HUES6 (cell line): ENCODE measurements around the gene ZCCHC18.
A peak's percentile ranks its signal among the peaks of the same experiment; 100 is the strongest.

Experiments
- H3K27ac ChIP-seq: 2 replicates; pipeline ENCODE4 v1.7.0; 2013; ENCODE audit warnings: low read depth, mild to moderate bottlenecking, low read length, inconsistent platforms
- H3K27me3 ChIP-seq: 2 replicates; pipeline ENCODE4 v1.6.1; 2013; ENCODE audit warnings: low read length; ENCODE audit not compliant: control insufficient read depth, insufficient read depth
- H3K36me3 ChIP-seq: 2 replicates; pipeline ENCODE4 v1.6.1; 2013; ENCODE audit warnings: low read length; ENCODE audit not compliant: control insufficient read depth, insufficient read depth
- H3K4me1 ChIP-seq: 2 replicates; pipeline ENCODE4 v1.6.1; 2013; ENCODE audit warnings: low read length; ENCODE audit not compliant: control insufficient read depth, insufficient read depth
- H3K4me3 ChIP-seq: 2 replicates; pipeline ENCODE4 v1.5.1; 2013; ENCODE audit warnings: low read depth, low read length
- H3K9ac ChIP-seq: one replicate; pipeline ENCODE4 v1.6.1; 2013; ENCODE audit warnings: mild to moderate bottlenecking, low read length
- H3K9me3 ChIP-seq: 2 replicates; pipeline ENCODE4 v1.6.1; 2013; ENCODE audit warnings: low read depth, low read length; ENCODE audit not compliant: control insufficient read depth, insufficient read depth

Gene ZCCHC18

DNA sequence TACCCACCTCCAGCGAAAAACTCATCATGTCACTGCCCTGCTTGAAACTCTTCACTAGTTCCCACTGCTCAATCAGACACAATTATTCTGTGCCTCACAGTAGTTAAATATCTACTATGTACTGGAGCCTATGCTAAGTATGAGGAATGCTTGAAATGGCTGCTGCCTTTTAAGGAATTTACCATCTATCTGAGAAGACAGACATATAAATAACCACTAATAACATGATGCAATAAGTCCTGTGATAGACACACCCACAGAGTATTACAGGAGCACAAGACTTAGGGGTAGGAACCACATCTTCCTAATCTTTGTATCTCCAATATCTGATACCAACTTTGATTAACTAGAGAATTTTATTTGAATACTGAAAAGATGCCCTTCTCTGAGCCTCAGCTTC, 23.4 kb downstream of the ZCCHC18 start:
- Histone ChIP-seq H3K27ac (no peak overlapping the region), H3K4me1 (no peaks in the 10 kb centered on the region), H3K27me3 (peaks cover 31% of the 10 kb centered on the region), H3K36me3 (no peaks in the 10 kb centered on the region), H3K9ac (no peak overlapping the region), H3K4me3 (no peak overlapping the region), H3K9me3 (no peaks in the 10 kb centered on the region)

GRCh38 chrX:104136241-104137019, 24.1 kb downstream of the ZCCHC18 start:
- H3K9me3 ChIP-seq, result no peaks in the 10 kb centered on the region
- H3K4me3 ChIP-seq, result peak overlapping the region; percentile 51
- H3K4me1 ChIP-seq, result no peaks in the 10 kb centered on the region
- peaks cover 31% of the 10 kb centered on the region for H3K27me3 ChIP-seq
- H3K9ac ChIP-seq, result peak overlapping the region; percentile 15
- H3K27ac ChIP-seq, result no peak overlapping the region
- H3K36me3 ChIP-seq, result no peaks in the 10 kb centered on the region

- Histone ChIP-seq H3K9me3 (no peaks in the 10 kb centered on the region), H3K4me3 (no peak overlapping the region), H3K9ac (no peak overlapping the region), H3K27me3 (peaks cover 28% of the 10 kb centered on the region), H3K36me3 (no peaks in the 10 kb centered on the region), H3K4me1 (no peaks in the 10 kb centered on the region), H3K27ac (no peak overlapping the region)
These were observed 25.2 kb downstream of the ZCCHC18 start for GRCh38 chrX:104137496-104137895.

DNA sequence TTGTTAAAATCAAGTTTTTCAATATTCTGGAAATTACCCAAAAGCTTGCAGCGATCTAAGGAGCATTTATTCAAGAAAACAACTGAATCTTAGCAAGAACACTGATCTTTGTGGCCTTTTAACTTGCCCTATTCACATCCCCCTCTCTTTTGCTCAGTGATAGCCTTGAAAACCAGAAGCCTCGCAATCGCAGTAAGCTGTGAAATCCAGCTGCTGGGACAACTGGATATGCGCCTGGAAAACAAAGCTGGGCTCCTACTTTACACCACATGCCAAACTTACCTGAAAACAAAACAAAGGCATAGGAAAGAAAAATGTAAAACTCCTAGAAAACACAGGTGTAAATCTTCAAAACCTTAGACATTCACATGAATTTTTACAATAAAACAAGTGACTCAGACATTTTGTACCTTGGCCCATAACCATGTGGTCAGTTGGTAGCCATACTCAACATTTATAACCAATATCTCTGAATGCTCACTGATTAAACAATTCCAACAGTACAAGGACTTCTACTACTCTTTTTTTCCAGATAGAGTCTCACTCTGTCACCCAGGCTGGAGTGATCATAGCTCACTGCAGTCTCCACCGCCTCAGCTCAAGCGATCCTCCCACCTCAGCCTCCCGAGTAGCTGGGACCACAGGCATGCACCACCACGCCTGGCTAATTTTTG, 28.9 kb downstream of the ZCCHC18 start:
- Histone ChIP-seq H3K9ac (no peak overlapping the region), H3K4me1 (no peaks in the 10 kb centered on the region), H3K36me3 (no peaks in the 10 kb centered on the region), H3K4me3 (no peak overlapping the region), H3K27me3 (peaks cover 8% of the 10 kb centered on the region; the same call in 1 of the 2 replicates), H3K9me3 (no peaks in the 10 kb centered on the region), H3K27ac (no peak overlapping the region)

GRCh38 chrX:104151037-104151436, 38.7 kb downstream of the ZCCHC18 start:
- Histone ChIP-seq H3K9me3 (no peaks in the 10 kb centered on the region), H3K4me3 (no peak overlapping the region), H3K27me3 (peaks cover 5% of the 10 kb centered on the region; the same call in 1 of the 2 replicates), H3K4me1 (no peaks in the 10 kb centered on the region), H3K36me3 (no peaks in the 10 kb centered on the region), H3K27ac (no peak overlapping the region), H3K9ac (no peak overlapping the region)

DNA sequence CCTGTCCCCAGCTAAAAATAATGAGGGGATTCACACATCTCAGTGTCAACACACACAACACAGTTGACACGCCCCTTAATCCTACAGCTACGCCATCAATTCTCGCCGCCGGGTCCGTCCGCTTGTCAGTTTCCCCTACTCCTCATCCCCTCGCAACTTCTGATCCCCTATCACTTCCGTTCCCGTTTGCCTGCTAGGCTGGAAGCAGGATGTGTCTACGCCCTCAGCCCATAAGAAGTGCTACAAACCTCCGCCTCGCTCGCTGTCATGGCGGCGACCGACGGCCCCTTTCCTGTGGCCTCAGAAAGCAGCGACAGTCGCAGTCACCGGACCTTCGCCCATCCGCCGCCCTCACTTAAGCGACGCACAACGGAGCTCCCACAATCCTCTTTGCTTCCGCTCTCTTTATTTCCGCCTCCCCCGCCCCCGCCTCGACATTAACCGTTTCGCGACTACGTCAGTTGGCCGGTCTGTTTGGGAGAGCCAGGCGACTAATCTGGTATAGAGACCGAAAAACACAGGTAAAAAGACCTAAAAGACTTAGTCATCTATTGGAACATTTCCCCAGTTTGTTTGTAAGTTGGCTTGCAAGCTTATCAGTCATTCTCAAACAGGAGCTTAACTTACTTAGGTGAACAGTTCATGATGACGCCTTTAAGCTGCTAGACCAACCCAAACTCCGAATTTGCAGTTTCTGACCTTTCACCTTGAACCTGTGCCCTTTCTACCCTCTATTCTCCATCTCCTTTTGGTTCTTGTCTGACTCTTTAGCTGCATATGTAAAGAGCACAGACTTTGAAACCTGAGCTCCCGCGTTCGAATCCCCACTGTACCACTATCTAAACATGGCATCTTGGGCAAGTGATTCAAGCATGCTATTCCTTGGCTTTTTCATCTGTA, 44.6 kb downstream of the ZCCHC18 start, which contains the start of gene SLC25A53:
Gene SLC25A53, minus strand, starts transcription at position 380 of the 900 bp plus-strand sequence. CDS start 51,752 bp downstream, outside the sequence.
- Histone ChIP-seq H3K27me3 (no peaks in the 10 kb centered on the region; the same call in 1 of the 2 replicates), H3K27ac (peak within 1 kb of the TSS; percentile 18; the same call in 1 of the 2 replicates), H3K4me1 (0 out of 2 replicates have a peak, but pooled peaks cover 3% of the 10 kb centered on the region), H3K36me3 (no peaks in the 10 kb centered on the region), H3K4me3 (peak within 1 kb of the TSS; percentile 74), H3K9me3 (no peaks in the 10 kb centered on the region), H3K9ac (peak within 1 kb of the TSS; percentile 77)
